Activated CD4-positive, alpha-beta memory T cell treated with anti-CD3 and anti-CD28 coated beads, Interleukin-2, amount 10 ng/mL, durations not matched to agents 7 days and 5 days (primary cell): ENCODE measurements around the gene CHAF1A. TPM values are rescaled to one million over a fixed set of nuclear protein-coding genes. Genes with fewer than 3 reads are reported as not detected.

Experiments used
- CTCF ChIA-PET: fragments of 350-600 bp; sonication (Branson Sonifier 250); formaldehyde crosslinking; loops from one replicate; lab custom pipeline; 2021; ENCODE audit warnings: antibody characterized with exemption, inconsistent platforms; lab: Charles Lee
- POLR2A ChIA-PET: fragments of 350-600 bp; sonication (Branson Sonifier 250); formaldehyde crosslinking; loops from one replicate; lab custom pipeline; 2021; ENCODE audit warnings: antibody characterized with exemption; lab: Charles Lee
- DNase-seq: peaks from one replicate; pipeline ENCODE4 v3.0.0-alpha.2; 2020
- H3K27ac Mint-ChIP-seq: one replicate; pipeline ENCODE4 v1.8.0; 2021; ENCODE audit warnings: mild to moderate bottlenecking, mixed read lengths
- H3K27me3 Mint-ChIP-seq: one replicate; pipeline ENCODE4 v1.8.0; 2021; ENCODE audit warnings: mixed read lengths
- H3K36me3 Mint-ChIP-seq: one replicate; pipeline ENCODE4 v1.8.0; 2021; ENCODE audit warnings: low read depth, mixed read lengths
- H3K4me1 Mint-ChIP-seq: one replicate; pipeline ENCODE4 v1.8.0; 2021; ENCODE audit warnings: mixed read lengths
- H3K4me3 Mint-ChIP-seq: one replicate; pipeline ENCODE4 v1.8.0; 2021; ENCODE audit warnings: mild to moderate bottlenecking, mixed read lengths
- H3K9me3 Mint-ChIP-seq: one replicate; pipeline ENCODE4 v1.8.0; 2021; ENCODE audit warnings: mixed read lengths
- total RNA-seq, 2 experiments: library from RNA; stranded (reverse); gene quantifications; one replicate each; pipeline ENCODE4 v1.2.3, GENCODE V29; 2021

CHAF1A gene
- total RNA-seq, 2 experiments from 2014 or later = 71.7 to 82.5 TPM

- H3K27ac Mint-ChIP-seq = no peak overlapping the region
- no peaks in the 10 kb centered on the region for H3K9me3 Mint-ChIP-seq
These were observed 13.4 kb upstream of the CHAF1A start for GRCh38 chr19:4389064-4389375.

GRCh38 chr19:4389511-4390016 is 12.9 kb upstream of the CHAF1A start:
- no peaks in the 10 kb centered on the region for H3K27me3 Mint-ChIP-seq
- peaks cover 38% of the 10 kb centered on the region for H3K4me1 Mint-ChIP-seq
- no peak overlapping the region for H3K27ac Mint-ChIP-seq
- H3K36me3 Mint-ChIP-seq = peaks cover 33% of the 10 kb centered on the region
- no peak overlapping the region for H3K4me3 Mint-ChIP-seq
- no peaks in the 10 kb centered on the region for H3K9me3 Mint-ChIP-seq
- DNase-seq = no peak
- ChIA-PET POLR2A (interaction anchor here (1.0 to 1.8 kb wide), 3 partner anchors 9 to 19 kb away, joined by 3 to 5 read pairs (median 4); partner anchors contain the start of gene SH3GL1), CTCF (no interaction called here)

More at GRCh38 chr19:4389064-4389375, 13.4 kb upstream of the CHAF1A start:
- Mint-ChIP-seq H3K4me3 (no peak overlapping the region), H3K4me1 (peaks cover 32% of the 10 kb centered on the region), H3K27me3 (no peaks in the 10 kb centered on the region), H3K36me3 (peaks cover 28% of the 10 kb centered on the region)
- no peak for DNase-seq
- CTCF ChIA-PET = no interaction called here
- POLR2A ChIA-PET = interaction anchor here (1.0 to 1.6 kb wide), 2 partner anchors 13 to 19 kb away, joined by 3 to 7 read pairs; no protein-coding TSS in a partner anchor

- H3K4me1 Mint-ChIP-seq = peaks cover 43% of the 10 kb centered on the region
- H3K27ac Mint-ChIP-seq = peak overlapping the region; percentile 81
- DNase-seq = no peak
- peaks cover 37% of the 10 kb centered on the region for H3K36me3 Mint-ChIP-seq
- ChIA-PET POLR2A (interaction anchor here (0.7 to 1.8 kb wide), 3 partner anchors 10 to 20 kb away, joined by 3 to 5 read pairs (median 4); partner anchors contain the start of gene SH3GL1), CTCF (interaction anchor here (1.3 kb wide), 1 partner anchor 12 kb away, joined by 3 read pairs; no protein-coding TSS in a partner anchor)
- H3K27me3 Mint-ChIP-seq = no peaks in the 10 kb centered on the region
- no peaks in the 10 kb centered on the region for H3K9me3 Mint-ChIP-seq
- no peak overlapping the region for H3K4me3 Mint-ChIP-seq
These were observed 12.3 kb upstream of the CHAF1A start for GRCh38 chr19:4390017-4390566.

- H3K4me3 Mint-ChIP-seq = no peak overlapping the region
- peaks cover 39% of the 10 kb centered on the region for H3K36me3 Mint-ChIP-seq
- DNase-seq = no peak
- peaks cover 47% of the 10 kb centered on the region for H3K4me1 Mint-ChIP-seq
- ChIA-PET POLR2A (interaction anchor here (0.7 to 1.8 kb wide), 4 partner anchors 10 to 21 kb away, joined by 3 to 6 read pairs (median 4); partner anchors contain the start of gene SH3GL1), CTCF (interaction anchor here (0.6 to 1.3 kb wide), 3 partner anchors 9 to 79 kb away, joined by 3 read pairs; partner anchors contain the start of gene SH3GL1)
- no peaks in the 10 kb centered on the region for H3K27me3 Mint-ChIP-seq
- peak overlapping the region; percentile 81 for H3K27ac Mint-ChIP-seq
- no peaks in the 10 kb centered on the region for H3K9me3 Mint-ChIP-seq
These were observed 11.7 kb upstream of the CHAF1A start for GRCh38 chr19:4390567-4391305.

- POLR2A ChIA-PET = interaction anchor here (1.3 to 1.8 kb wide), 2 partner anchors 9 to 21 kb away, joined by 5 to 6 read pairs; partner anchors contain the start of gene SH3GL1
- no peak for DNase-seq
- peaks cover 42% of the 10 kb centered on the region for H3K36me3 Mint-ChIP-seq
- no peak overlapping the region for H3K27ac Mint-ChIP-seq
- no peak overlapping the region for H3K4me3 Mint-ChIP-seq
- H3K27me3 Mint-ChIP-seq = no peaks in the 10 kb centered on the region
- H3K4me1 Mint-ChIP-seq = peaks cover 49% of the 10 kb centered on the region
- H3K9me3 Mint-ChIP-seq = no peaks in the 10 kb centered on the region
- CTCF ChIA-PET = interaction anchor here (0.6 to 1.3 kb wide), 4 partner anchors 9 to 79 kb away, joined by 3 to 4 read pairs (median 3); partner anchors contain the start of gene SH3GL1
These were observed 11.1 kb upstream of the CHAF1A start for GRCh38 chr19:4391306-4391693.

- H3K36me3 Mint-ChIP-seq = peaks cover 48% of the 10 kb centered on the region
- H3K9me3 Mint-ChIP-seq = no peaks in the 10 kb centered on the region
- no peak overlapping the region for H3K4me3 Mint-ChIP-seq
- ChIA-PET POLR2A (interaction anchor here (1.3 kb wide), 1 partner anchor 21 kb away, joined by 6 read pairs; no protein-coding TSS in a partner anchor), CTCF (interaction anchor here (0.8 to 1.3 kb wide), 2 partner anchors 10 to 22 kb away, joined by 3 to 4 read pairs; no protein-coding TSS in a partner anchor)
- no peak for DNase-seq
- peaks cover 55% of the 10 kb centered on the region for H3K4me1 Mint-ChIP-seq
- H3K27me3 Mint-ChIP-seq = no peaks in the 10 kb centered on the region
- H3K27ac Mint-ChIP-seq = no peak overlapping the region
These were observed 10.5 kb upstream of the CHAF1A start for GRCh38 chr19:4391701-4392483.

GRCh38 chr19:4393947-4394590 is 8.4 kb upstream of the CHAF1A start:
- no peaks in the 10 kb centered on the region for H3K9me3 Mint-ChIP-seq
- no peak overlapping the region for H3K4me3 Mint-ChIP-seq
- H3K27me3 Mint-ChIP-seq = no peaks in the 10 kb centered on the region
- peaks cover 68% of the 10 kb centered on the region for H3K4me1 Mint-ChIP-seq
- ChIA-PET POLR2A (interaction anchor here (1.2 to 4.8 kb wide), 3 partner anchors 14 to 25 kb away, joined by 4 to 20 read pairs (median 5); no protein-coding TSS in a partner anchor), CTCF (interaction anchor here (1.3 to 1.8 kb wide), 2 partner anchors 19 to 41 kb away, joined by 4 to 10 read pairs; no protein-coding TSS in a partner anchor)
- DNase-seq = no peak
- H3K36me3 Mint-ChIP-seq = peaks cover 48% of the 10 kb centered on the region
- no peak overlapping the region for H3K27ac Mint-ChIP-seq

- POLR2A ChIA-PET = interaction anchor here (4.8 kb wide), 1 partner anchor 28 kb away, joined by 20 read pairs; no protein-coding TSS in a partner anchor
- no peak overlapping the region for H3K4me3 Mint-ChIP-seq
- H3K36me3 Mint-ChIP-seq = peaks cover 45% of the 10 kb centered on the region
- DNase-seq = no peak
- no peak overlapping the region for H3K27ac Mint-ChIP-seq
- H3K27me3 Mint-ChIP-seq = no peaks in the 10 kb centered on the region
- H3K4me1 Mint-ChIP-seq = peaks cover 65% of the 10 kb centered on the region
- CTCF ChIA-PET = no interaction called here
- no peaks in the 10 kb centered on the region for H3K9me3 Mint-ChIP-seq
These were observed 5.3 kb upstream of the CHAF1A start for GRCh38 chr19:4396949-4397783.

- H3K27me3 Mint-ChIP-seq = no peaks in the 10 kb centered on the region
- H3K27ac Mint-ChIP-seq = peak overlapping the region; percentile 87
- no peak for DNase-seq
- peak overlapping the region; percentile 93 for H3K4me3 Mint-ChIP-seq
- ChIA-PET POLR2A (interaction anchor here (0.6 to 3.3 kb wide), 10 partner anchors 9 to 153 kb away, joined by 3 to 16 read pairs (median 5); partner anchors contain the start of genes MPND, UBXN6 and YJU2), CTCF (interaction anchor here (0.6 to 2.9 kb wide), 20 partner anchors 9 to 1428 kb away, joined by 3 to 36 read pairs (median 3); partner anchors contain the start of genes FEM1A, MPND, STAP2 and YJU2)
- H3K9me3 Mint-ChIP-seq = no peaks in the 10 kb centered on the region
- peaks cover 72% of the 10 kb centered on the region for H3K4me1 Mint-ChIP-seq
- peaks cover 46% of the 10 kb centered on the region for H3K36me3 Mint-ChIP-seq
These were observed 2.7 kb upstream of the CHAF1A start for GRCh38 chr19:4399812-4400134.

- Mint-ChIP-seq H3K27ac (peak within 1 kb of the TSS; percentile 92), H3K36me3 (peaks cover 45% of the 10 kb centered on the region), H3K4me1 (peaks cover 70% of the 10 kb centered on the region), H3K4me3 (peak within 1 kb of the TSS; percentile 93), H3K27me3 (no peaks in the 10 kb centered on the region), H3K9me3 (no peaks in the 10 kb centered on the region)
- POLR2A ChIA-PET = interaction anchor here (0.6 to 3.3 kb wide), 11 partner anchors 10 to 153 kb away, joined by 3 to 16 read pairs (median 5); partner anchors contain the start of genes MPND, UBXN6 and YJU2
- CTCF ChIA-PET = interaction anchor here (0.6 to 2.9 kb wide), 22 partner anchors 9 to 1428 kb away, joined by 3 to 36 read pairs (median 4); partner anchors contain the start of genes FEM1A, MPND, STAP2 and YJU2
- peak; percentile 94 for DNase-seq
These were observed 2.1 kb upstream of the CHAF1A start, which contains the start of gene SH3GL1 for GRCh38 chr19:4400135-4400936. Gene SH3GL1, minus strand, starts transcription at chr19:4400547. Its CDS starts 179 bp downstream, at chr19:4400368.
